Fibroblast of lung (primary cell): ENCODE measurements around the gene KLHL17. TPM values are rescaled to one million over a fixed set of nuclear protein-coding genes. Genes with fewer than 3 reads are reported as not detected.

Experiments
- DNase-seq, 2 donors: peaks; one replicate each; pipeline versions ENCODE4 v3.0.0 to v3.0.0-alpha.2; 2010; ENCODE audit warnings: low read depth in 2 of 2
- H2AFZ ChIP-seq: 2 replicates; pipeline ENCODE4 v1.5.1; 2012; ENCODE audit warnings: low read length, control low read depth, inconsistent platforms
- H3K27ac ChIP-seq: 2 replicates; pipeline ENCODE4 v1.5.1; 2011; ENCODE audit warnings: low read length, control low read depth; ENCODE audit not compliant: insufficient read depth
- H3K27me3 ChIP-seq: 2 replicates; pipeline ENCODE4 v1.5.1; 2011; ENCODE audit warnings: mild to moderate bottlenecking, low read length; ENCODE audit not compliant: control insufficient read depth, insufficient read depth
- H3K36me3 ChIP-seq: 2 replicates; pipeline ENCODE4 v1.5.1; 2011; ENCODE audit warnings: low read length; ENCODE audit not compliant: control insufficient read depth, insufficient read depth
- H3K4me1 ChIP-seq: 2 replicates; pipeline ENCODE4 v1.5.1; 2011; ENCODE audit warnings: low read length; ENCODE audit not compliant: control insufficient read depth, insufficient read depth; ENCODE audit errors: extremely low read depth
- H3K4me2 ChIP-seq: 2 replicates; pipeline ENCODE4 v1.5.1; 2011; ENCODE audit warnings: low read length, control low read depth; ENCODE audit not compliant: insufficient read depth; ENCODE audit errors: extremely low read depth
- H3K4me3 ChIP-seq, 4 experiments: fragments of 200-600 bp in 1 of 4; sonication (generic) in 1 of 4; replicated peaks in 1 of 4; 2 replicates each; pipeline ENCODE4 v1.5.1; 2011 to 2016; ENCODE audit warnings: low read length in 4 of 4, low read depth in 3 of 4, mild to moderate bottlenecking in 3 of 4, control low read depth in 2 of 4, inconsistent platforms in 1 of 4, mixed read lengths in 1 of 4; ENCODE audit not compliant: insufficient read depth in 1 of 4; ENCODE audit errors: control extremely low read depth in 1 of 4
- H3K79me2 ChIP-seq: 2 replicates; pipeline ENCODE4 v1.5.1; 2012; ENCODE audit warnings: mild to moderate bottlenecking, low read length, inconsistent platforms; ENCODE audit not compliant: control insufficient read depth, insufficient read depth
- H3K9ac ChIP-seq: 2 replicates; pipeline ENCODE4 v1.5.1; 2011; ENCODE audit warnings: mild to moderate bottlenecking, low read length, control low read depth; ENCODE audit not compliant: insufficient read depth
- H3K9me3 ChIP-seq: 2 replicates; pipeline ENCODE4 v1.5.1; 2012; ENCODE audit warnings: low read depth, low read length; ENCODE audit not compliant: control insufficient read depth, insufficient read depth
- H4K20me1 ChIP-seq: 2 replicates; pipeline ENCODE4 v1.5.1; 2011; ENCODE audit warnings: low read length; ENCODE audit not compliant: control insufficient read depth, insufficient read depth; ENCODE audit errors: extremely low read depth
- CTCF ChIP-seq, 2 donors: IDR thresholded peaks in 1 of 2; conservative IDR thresholded peaks in 1 of 2; 1 replicate in 1 of 2; 2 replicates in 1 of 2; pipeline ENCODE4 v1.5.1; 2011 to 2012; ENCODE audit warnings: low read length in 2 of 2, control low read depth in 1 of 2, inconsistent platforms in 1 of 2, low read depth in 1 of 2, mild to moderate bottlenecking in 1 of 2
- EZH2 ChIP-seq: IDR thresholded peaks from 2 replicates; pipeline ENCODE4 v1.5.1; 2012; ENCODE audit warnings: low read length, control low read depth, mild to moderate bottlenecking; ENCODE audit errors: missing control alignments
- polyA plus RNA-seq, 2 donors: library from polyadenylated mRNA; depleted of rRNA in 1 of 2; stranded (reverse) in 1 of 2; unstranded in 1 of 2; fragments of >200 nt; gene quantifications; 2 replicates each; pipeline ENCODE4 v1.2.1, GENCODE V29; 2011 to 2012; ENCODE audit warnings: missing spikeins in 1 of 2
- total RNA-seq: library from RNA; depleted of rRNA; stranded (reverse); fragments of >200 nt; gene quantifications from 2 replicates; pipeline ENCODE4 v1.2.1, GENCODE V29; 2014

KLHL17 gene
- total and polyA plus RNA-seq, 2 donors (not counting 1 experiment from before 2014, with no cell fraction given): 4.7 to 7.4 TPM

GRCh38 chr1:916173-917075, 44.0 kb upstream of the KLHL17 start:
- Histone ChIP-seq H3K4me3 (no peak overlapping the region), H3K27ac (no peak overlapping the region), H3K79me2 (no peaks in the 10 kb centered on the region), H2AFZ (no peak overlapping the region), H4K20me1 (no peaks in the 10 kb centered on the region), H3K36me3 (no peaks in the 10 kb centered on the region), H3K4me2 (no peak overlapping the region), H3K27me3 (peaks cover 49% of the 10 kb centered on the region), H3K4me1 (peaks cover 5% of the 10 kb centered on the region), H3K9ac (no peak overlapping the region), H3K9me3 (no peaks in the 10 kb centered on the region)
- TF ChIP-seq EZH2 (no peak), CTCF (conservative IDR thresholded peaks at IDR 0.05 in 1 of 2, IDR thresholded peaks at IDR 0.05 in 1 of 2; ENCODE audit: low read depth in 1 of 2, low read length in 2 of 2) (no peak)
- DNase-seq: peak in 1 of 2 donors; percentile 43

- H3K36me3 ChIP-seq: no peaks in the 10 kb centered on the region
- H2AFZ ChIP-seq: no peak overlapping the region
- H4K20me1 ChIP-seq: no peaks in the 10 kb centered on the region
- DNase-seq: no peak
- H3K9ac ChIP-seq: no peak overlapping the region
- H3K27me3 ChIP-seq: peaks cover 47% of the 10 kb centered on the region
- H3K4me3 ChIP-seq: no peak overlapping the region
- no peaks in the 10 kb centered on the region for H3K9me3 ChIP-seq
- TF ChIP-seq CTCF (conservative IDR thresholded peaks at IDR 0.05 in 1 of 2, IDR thresholded peaks at IDR 0.05 in 1 of 2; ENCODE audit: low read depth in 1 of 2, low read length in 2 of 2) (no peak), EZH2 (no peak)
- H3K4me2 ChIP-seq: no peak overlapping the region
- H3K4me1 ChIP-seq: peaks cover 7% of the 10 kb centered on the region
- H3K79me2 ChIP-seq: no peaks in the 10 kb centered on the region
- no peak overlapping the region for H3K27ac ChIP-seq
These were observed 43.3 kb upstream of the KLHL17 start for GRCh38 chr1:917076-917459.

GRCh38 chr1:917466-918091, 42.8 kb upstream of the KLHL17 start:
- Histone ChIP-seq H3K4me3 (no peak overlapping the region), H3K4me2 (no peak overlapping the region), H3K9me3 (no peaks in the 10 kb centered on the region), H3K27me3 (peaks cover 47% of the 10 kb centered on the region), H3K27ac (no peak overlapping the region), H3K9ac (no peak overlapping the region), H4K20me1 (no peaks in the 10 kb centered on the region), H3K36me3 (no peaks in the 10 kb centered on the region), H3K4me1 (peaks cover 7% of the 10 kb centered on the region), H3K79me2 (no peaks in the 10 kb centered on the region), H2AFZ (no peak overlapping the region)
- DNase-seq: no peak
- TF ChIP-seq CTCF (conservative IDR thresholded peaks at IDR 0.05 in 1 of 2, IDR thresholded peaks at IDR 0.05 in 1 of 2; ENCODE audit: low read depth in 1 of 2, low read length in 2 of 2): no peak
- no peak for TF ChIP-seq EZH2
